Kidney (tissue), 14 donors: ENCODE measurements around the gene SLC25A36. TPM values are rescaled to one million over a fixed set of nuclear protein-coding genes. Genes with fewer than 3 reads are reported as not detected.

Experiments
- DNase-seq, 5 donors: peaks; one replicate each; pipeline ENCODE4 v3.0.0-alpha.2; 2013 to 2020
- FAIRE-seq: peaks from 2 replicates; lab custom pipeline; 2012; peaks lifted over from hg19 to GRCh38; lab: Jason Lieb, UNC
- H3K27ac ChIP-seq, 2 donors: one replicate each; pipeline ENCODE4 v1.7.0; 2013; ENCODE audit warnings: low read depth in 2 of 2, low read length in 2 of 2, inconsistent platforms in 1 of 2
- H3K27me3 ChIP-seq: one replicate; pipeline ENCODE4 v1.7.1; 2013; ENCODE audit warnings: low read length, inconsistent platforms; ENCODE audit not compliant: control insufficient read depth, insufficient read depth
- H3K36me3 ChIP-seq, 3 donors: one replicate each; pipeline versions ENCODE4 v1.7.0 to v1.7.1; 2013; ENCODE audit warnings: low read length in 3 of 3, control low read depth in 1 of 3, inconsistent platforms in 1 of 3; ENCODE audit not compliant: insufficient read depth in 3 of 3, control insufficient read depth in 2 of 3
- H3K4me1 ChIP-seq, 3 donors: one replicate each; pipeline versions ENCODE4 v1.7.0 to v1.7.1; 2013; ENCODE audit warnings: low read length in 3 of 3, inconsistent platforms in 1 of 3, low read depth in 1 of 3; ENCODE audit not compliant: control insufficient read depth in 2 of 3, insufficient read depth in 2 of 3
- H3K4me3 ChIP-seq, 3 donors: one replicate each; pipeline versions ENCODE4 v1.7.0 to v1.8.1; 2013; ENCODE audit warnings: low read length in 3 of 3, control low read depth in 1 of 3, inconsistent platforms in 1 of 3
- H3K9ac ChIP-seq, 3 donors: one replicate each; pipeline versions ENCODE4 v1.7.0 to v1.7.1; 2013; ENCODE audit warnings: low read length in 3 of 3, control low read depth in 1 of 3, inconsistent platforms in 1 of 3
- H3K9me3 ChIP-seq, 3 donors: one replicate each; pipeline versions ENCODE4 v1.7.0 to v1.7.1; 2013; ENCODE audit warnings: low read length in 3 of 3, control low read depth in 1 of 3, inconsistent platforms in 1 of 3; ENCODE audit not compliant: control insufficient read depth in 2 of 3, insufficient read depth in 1 of 3
- intact Hi-C: fragments of 100-400 bp; cut with DNase I; formaldehyde crosslinking; loops from one replicate; pipeline ENCODE4 v1.11.1; 2022
- polyA plus RNA-seq: library from polyadenylated mRNA; stranded (reverse); fragments of 350-450 nt; fragmentation: Illumina TruSeq; extraction: RNeasy Lipid Tissue Mini Kit (QIAGEN cat#74804); gene quantifications from one replicate; pipeline ENCODE4 v1.2.3, GENCODE V29; 2014; ENCODE audit warnings: low read depth, low replicate concordance; ENCODE audit not compliant: insufficient read depth
- total RNA-seq: library from RNA; stranded (reverse); fragmentation: NEBNext Ultra II Directional; extraction: Animal tissue kit (Norgen Biotek cat#: 25700); gene quantifications from one replicate; pipeline ENCODE4 v1.2.1, GENCODE V29; 2021
- TF ChIP-seq, protein P1 (sequence below): IDR thresholded peaks from 3 replicates; pipeline ENCODE4 v1.5.1; 2012; ENCODE audit warnings: mild to moderate bottlenecking, moderate library complexity, borderline replicate concordance; ENCODE audit not compliant: insufficient read depth; ENCODE audit errors: extremely low read depth
- donor health status: control.
- donor health status: control.
- donor health status: control.
- donor health status: control.
- donor health status: control.
- donor health status: DM: yes; HTN: yes; CAD: no.
- donor health status: Normal renal cell carcinoma (clear cell type).

The SLC25A36 gene
- total and polyA plus RNA-seq, 2 donors from 2014 or later, result 20.0 to 78.1 TPM

DNA sequence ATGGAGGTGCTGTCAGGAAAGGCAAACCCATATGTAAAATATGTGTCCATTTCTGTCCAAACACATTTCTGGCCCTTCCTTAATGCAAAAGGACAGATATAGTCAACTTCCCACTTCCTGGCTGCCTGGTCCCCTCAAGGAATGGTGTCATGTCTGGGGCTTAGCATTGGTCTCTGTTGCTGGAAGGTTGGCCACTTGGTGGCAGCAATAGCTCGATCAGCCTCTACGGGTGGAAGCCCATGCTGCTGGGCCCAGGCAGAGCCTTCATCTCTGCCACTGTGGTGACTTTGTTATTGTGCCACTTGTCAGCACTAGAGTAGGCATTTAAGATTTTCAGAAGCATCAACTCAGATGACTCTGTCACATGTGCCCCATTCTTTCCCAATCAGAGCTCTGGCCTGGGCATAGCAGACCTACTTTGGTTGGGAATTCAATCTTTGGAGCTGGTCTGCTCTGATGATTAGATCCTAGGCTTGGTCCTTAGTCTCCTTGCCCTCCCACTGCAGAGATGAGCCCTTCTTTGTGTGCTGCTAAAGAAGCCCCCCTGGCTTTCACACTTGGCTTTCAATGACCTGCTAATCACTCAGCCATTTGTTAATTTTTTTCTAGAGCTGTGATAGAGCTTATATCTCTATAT lies 58.5 kb downstream of the SLC25A36 start:
- Histone ChIP-seq H3K4me1 (no peaks in the 10 kb centered on the region), H3K4me3 (no peak overlapping the region), H3K9ac (no peak overlapping the region), H3K27me3 (no peaks in the 10 kb centered on the region), H3K9me3 (no peaks in the 10 kb centered on the region), H3K36me3 (no peaks in the 10 kb centered on the region), H3K27ac (no peak overlapping the region)
- intact Hi-C loops, result no loop called here
- peak; percentile 71 to 86 (median 78) for DNase-seq
- no peak for FAIRE-seq
- TF ChIP-seq, protein P1, sequence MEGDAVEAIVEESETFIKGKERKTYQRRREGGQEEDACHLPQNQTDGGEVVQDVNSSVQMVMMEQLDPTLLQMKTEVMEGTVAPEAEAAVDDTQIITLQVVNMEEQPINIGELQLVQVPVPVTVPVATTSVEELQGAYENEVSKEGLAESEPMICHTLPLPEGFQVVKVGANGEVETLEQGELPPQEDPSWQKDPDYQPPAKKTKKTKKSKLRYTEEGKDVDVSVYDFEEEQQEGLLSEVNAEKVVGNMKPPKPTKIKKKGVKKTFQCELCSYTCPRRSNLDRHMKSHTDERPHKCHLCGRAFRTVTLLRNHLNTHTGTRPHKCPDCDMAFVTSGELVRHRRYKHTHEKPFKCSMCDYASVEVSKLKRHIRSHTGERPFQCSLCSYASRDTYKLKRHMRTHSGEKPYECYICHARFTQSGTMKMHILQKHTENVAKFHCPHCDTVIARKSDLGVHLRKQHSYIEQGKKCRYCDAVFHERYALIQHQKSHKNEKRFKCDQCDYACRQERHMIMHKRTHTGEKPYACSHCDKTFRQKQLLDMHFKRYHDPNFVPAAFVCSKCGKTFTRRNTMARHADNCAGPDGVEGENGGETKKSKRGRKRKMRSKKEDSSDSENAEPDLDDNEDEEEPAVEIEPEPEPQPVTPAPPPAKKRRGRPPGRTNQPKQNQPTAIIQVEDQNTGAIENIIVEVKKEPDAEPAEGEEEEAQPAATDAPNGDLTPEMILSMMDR, result peak; percentile 80

DNA sequence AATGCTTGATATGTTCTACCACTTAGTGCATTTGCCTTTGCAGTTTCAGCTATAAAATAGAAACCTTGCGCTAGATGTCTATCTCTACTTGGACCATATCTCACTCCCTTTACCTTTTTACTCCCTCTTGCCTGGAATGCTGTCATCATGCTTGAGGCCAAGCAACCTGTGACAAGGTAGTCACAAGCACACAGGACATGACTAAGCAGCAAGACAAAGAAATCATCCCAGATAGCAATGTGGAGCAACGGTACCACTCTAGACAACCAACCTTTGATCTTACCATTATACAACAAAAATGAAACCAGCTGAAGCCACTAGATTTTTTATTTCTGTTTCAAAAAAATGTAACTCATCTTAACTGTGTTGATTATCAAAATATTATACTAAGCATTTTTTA lies 59.0 kb downstream of the SLC25A36 start:
- Histone ChIP-seq H3K4me3 (no peak overlapping the region), H3K4me1 (no peaks in the 10 kb centered on the region), H3K36me3 (no peaks in the 10 kb centered on the region), H3K27me3 (no peaks in the 10 kb centered on the region), H3K27ac (no peak overlapping the region), H3K9ac (no peak overlapping the region), H3K9me3 (no peaks in the 10 kb centered on the region)
- TF ChIP-seq, protein P1, result no peak
- DNase-seq (no peak), FAIRE-seq (no peak)
- intact Hi-C loops, result no loop called here

DNA sequence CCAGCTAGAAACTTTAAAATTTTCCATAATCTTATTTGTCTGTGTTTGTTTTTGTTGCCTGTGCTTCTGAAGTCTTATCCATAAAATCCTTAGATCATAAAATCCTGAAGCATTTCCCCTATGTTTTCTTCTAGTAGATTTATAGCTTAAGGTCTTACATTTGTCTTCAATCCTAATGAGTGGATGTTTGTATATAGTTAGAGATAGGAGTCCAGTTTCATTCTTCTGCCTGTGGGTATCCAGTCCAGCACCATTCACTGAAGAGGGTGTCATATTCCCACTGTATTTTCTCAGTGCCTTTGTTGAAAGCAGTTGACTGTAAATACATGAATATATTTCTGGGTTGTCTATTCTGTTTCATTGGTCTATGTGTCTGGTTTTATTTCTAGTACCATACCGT lies 64.7 kb downstream of the SLC25A36 start:
- intact Hi-C loops, result no loop called here
- TF ChIP-seq, protein P1, result no peak
- Histone ChIP-seq H3K4me1 (no peaks in the 10 kb centered on the region), H3K4me3 (no peak overlapping the region), H3K9ac (no peak overlapping the region), H3K27ac (no peak overlapping the region), H3K27me3 (no peaks in the 10 kb centered on the region), H3K36me3 (no peaks in the 10 kb centered on the region), H3K9me3 (no peaks in the 10 kb centered on the region)
- FAIRE-seq (no peak), DNase-seq (no peak)

GRCh38 chr3:141009496-141009895 lies 67.9 kb downstream of the SLC25A36 start:
- H3K27me3 ChIP-seq, result no peaks in the 10 kb centered on the region
- H3K9me3 ChIP-seq, result no peaks in the 10 kb centered on the region
- no peak overlapping the region for H3K9ac ChIP-seq
- H3K36me3 ChIP-seq, result no peaks in the 10 kb centered on the region
- FAIRE-seq (no peak), DNase-seq (no peak)
- TF ChIP-seq, protein P1, result no peak
- no peak overlapping the region for H3K4me3 ChIP-seq
- H3K4me1 ChIP-seq, result no peaks in the 10 kb centered on the region
- no peak overlapping the region for H3K27ac ChIP-seq
- intact Hi-C loops, result no loop called here
